HCT116 (cell line): ENCODE data around the gene MYO16. TPM values are rescaled to one million over a fixed set of nuclear protein-coding genes. Genes with fewer than 3 reads are reported as not detected.

Source experiments
- ATAC-seq: fragments of 200-7000 bp; cut with Tn5 transposase; 2 replicates; pipeline ENCODE4 v1.9.1; 2020; ENCODE audit warnings: mild to moderate bottlenecking, moderate library complexity
- BruUV-seq: library from RNA; stranded (reverse); fragments of 400-500 nt; replicated peaks from 2 replicates; lab custom pipeline; 2021; lab: Mats Ljungman, UMichigan
- CTCF ChIA-PET: fragments of 300-600 bp; sonication (Branson Sonifier 250); formaldehyde crosslinking; loops from one replicate; lab custom pipeline; 2021; ENCODE audit warnings: antibody characterized with exemption; lab: Charles Lee
- POLR2A ChIA-PET: fragments of 300-600, 350-600 bp; sonication (Branson Sonifier 250); formaldehyde crosslinking; loops from one replicate; lab custom pipeline; 2021; ENCODE audit warnings: antibody characterized with exemption; lab: Charles Lee
- RAD21 ChIA-PET, 2 experiments: fragments of 300-600 bp; sonication (Branson Sonifier 250); formaldehyde crosslinking; loops; one replicate each; lab custom pipeline; 2023; ENCODE audit warnings: low total read pairs in 2 of 2; ENCODE audit not compliant: uncharacterized antibody in 2 of 2, unreplicated experiment in 2 of 2, low non-redundant PET in 1 of 2; lab: Charles Lee
- DNase-seq: peaks from one replicate; pipeline ENCODE4 v3.0.0-alpha.2; 2010; ENCODE audit warnings: low read depth, low spot score
- H2AFZ ChIP-seq: fragments of 200-600 bp; shearing (Covaris generic), sonication (generic); 2 replicates; pipeline ENCODE4 v1.6.1; 2017; ENCODE audit warnings: low read depth, mixed run types, mixed read lengths, antibody characterized with exemption, low read length; ENCODE audit not compliant: poor library complexity, severe bottlenecking
- H3K27ac ChIP-seq: 2 replicates; pipeline ENCODE4 v1.5.1; 2012; ENCODE audit warnings: low read depth, low read length
- H3K27me3 ChIP-seq: fragments of 200-600 bp; sonication (generic); 2 replicates; pipeline ENCODE4 v1.6.1; 2016; ENCODE audit warnings: mixed run types, low read length, mixed read lengths; ENCODE audit not compliant: insufficient read depth
- H3K36me3 ChIP-seq, 2 experiments: fragments of 200-500 bp in 1 of 2; fragments of 200-600 bp in 1 of 2; sonication (Bioruptor generic) in 1 of 2; sonication (generic) in 1 of 2; 2 replicates each; pipeline versions ENCODE4 v1.5.1 to v1.6.1; 2014 to 2016; ENCODE audit warnings: low read length in 2 of 2, inconsistent platforms in 1 of 2, mixed read lengths in 1 of 2, mixed run types in 1 of 2; ENCODE audit not compliant: insufficient read depth in 2 of 2, control insufficient read depth in 1 of 2
- H3K4me1 ChIP-seq, 2 experiments: fragments of 200-600 bp in 1 of 2; sonication (generic) in 1 of 2; 2 replicates each; pipeline versions ENCODE4 v1.5.1 to v1.6.1; 2012 to 2017; ENCODE audit warnings: low read length in 2 of 2, inconsistent platforms in 1 of 2, mild to moderate bottlenecking in 1 of 2, mixed read lengths in 1 of 2, mixed run types in 1 of 2, moderate library complexity in 1 of 2; ENCODE audit not compliant: insufficient read depth in 2 of 2, control insufficient read depth in 1 of 2
- H3K4me2 ChIP-seq: fragments of 200-600 bp; sonication (generic); 2 replicates; pipeline ENCODE4 v1.6.1; 2017; ENCODE audit warnings: mixed run types, low read length, mixed read lengths
- H3K4me3 ChIP-seq, 2 experiments: fragments of 200-600 bp in 1 of 2; sonication (generic) in 1 of 2; replicated peaks in 1 of 2; 2 replicates each; pipeline ENCODE4 v1.5.1; 2011 to 2016; ENCODE audit warnings: low read length in 2 of 2, control low read depth in 1 of 2, low read depth in 1 of 2, mild to moderate bottlenecking in 1 of 2, mixed read lengths in 1 of 2, mixed run types in 1 of 2
- H3K79me2 ChIP-seq: fragments of 200-600 bp; sonication (generic); 2 replicates; pipeline ENCODE4 v1.6.1; 2017; ENCODE audit warnings: mild to moderate bottlenecking, mixed run types, low read length, moderate library complexity, mixed read lengths; ENCODE audit not compliant: insufficient read depth
- H3K9ac ChIP-seq: fragments of 200-600 bp; sonication (generic); 2 replicates; pipeline ENCODE4 v1.6.1; 2016; ENCODE audit warnings: low read length, mixed read lengths
- H3K9me2 ChIP-seq: fragments of 200-600 bp; sonication (generic), shearing (Covaris generic); 2 replicates; pipeline ENCODE4 v1.6.1; 2017; ENCODE audit warnings: mixed run types, mild to moderate bottlenecking, moderate library complexity; ENCODE audit not compliant: insufficient read depth
- H3K9me3 ChIP-seq, 2 experiments: fragments of 200-500 bp in 1 of 2; fragments of 200-600 bp in 1 of 2; sonication (Bioruptor generic) in 1 of 2; sonication (generic) in 1 of 2; 2 replicates each; pipeline ENCODE4 v1.6.1; 2014 to 2017; ENCODE audit warnings: low read length in 2 of 2, mixed read lengths in 2 of 2, inconsistent platforms in 1 of 2, low read depth in 1 of 2, mild to moderate bottlenecking in 1 of 2, mixed run types in 1 of 2, moderate library complexity in 1 of 2; ENCODE audit not compliant: control insufficient read depth in 1 of 2, insufficient read depth in 1 of 2
- H4K20me1 ChIP-seq: fragments of 200-600 bp; sonication (generic), shearing (Covaris generic); 2 replicates; pipeline ENCODE4 v1.6.1; 2017; ENCODE audit warnings: mixed run types, mild to moderate bottlenecking, moderate library complexity; ENCODE audit not compliant: insufficient read depth
- CBX3 ChIP-seq: IDR thresholded peaks from 2 replicates; pipeline ENCODE4 v1.6.1; 2012; ENCODE audit warnings: low read depth
- CEBPB ChIP-seq: IDR thresholded peaks from 2 replicates; pipeline ENCODE4 v1.6.1; 2012; ENCODE audit warnings: low read depth
- CTCF ChIP-seq, 3 experiments: fragments of 200-600 bp in 1 of 3; sonication (generic) in 1 of 3; IDR thresholded peaks in 2 of 3; conservative IDR thresholded peaks in 1 of 3; 2 replicates each; pipeline ENCODE4 v1.5.1; 2012 to 2017; ENCODE audit warnings: low read depth in 2 of 3, low read length in 2 of 3, antibody characterized with exemption in 1 of 3, borderline replicate concordance in 1 of 3, control low read depth in 1 of 3, mild to moderate bottlenecking in 1 of 3, mixed read lengths in 1 of 3, mixed run types in 1 of 3, moderate library complexity in 1 of 3; ENCODE audit not compliant: insufficient read depth in 1 of 3
- EGR1 ChIP-seq: IDR thresholded peaks from 2 replicates; pipeline ENCODE4 v1.6.1; 2012; ENCODE audit warnings: low read depth
- EZH2 ChIP-seq: fragments of 200-600 bp; sonication (generic); IDR thresholded peaks from 2 replicates; pipeline ENCODE4 v1.6.1; 2017; ENCODE audit warnings: antibody characterized with exemption, mixed run types
- EZH2phosphoT487 ChIP-seq: fragments of 200-600 bp; IDR thresholded peaks from 2 replicates; pipeline ENCODE4 v1.6.1; 2018; ENCODE audit warnings: antibody characterized with exemption, borderline replicate concordance
- FOSL1 ChIP-seq: IDR thresholded peaks from 2 replicates; pipeline ENCODE4 v1.6.1; 2012; ENCODE audit warnings: low read depth
- JUND ChIP-seq: IDR thresholded peaks from 2 replicates; pipeline ENCODE4 v1.6.1; 2012
- MAX ChIP-seq: IDR thresholded peaks from 2 replicates; pipeline ENCODE4 v1.6.1; 2012
- POLR2AphosphoS5 ChIP-seq: IDR thresholded peaks from 2 replicates; pipeline ENCODE4 v1.6.1; 2011; ENCODE audit warnings: mild to moderate bottlenecking, low read depth, low read length, moderate library complexity
- RAD21 ChIP-seq: IDR thresholded peaks from 2 replicates; pipeline ENCODE4 v1.6.1; 2012; ENCODE audit warnings: low read depth, mild to moderate bottlenecking
- SIN3A ChIP-seq: IDR thresholded peaks from 2 replicates; pipeline ENCODE4 v1.6.1; 2012; ENCODE audit warnings: low read depth
- YY1 ChIP-seq: IDR thresholded peaks from 2 replicates; pipeline ENCODE4 v1.6.1; 2011; ENCODE audit warnings: low read length, low read depth, moderate library complexity, mild to moderate bottlenecking; ENCODE audit not compliant: insufficient replicate concordance; ENCODE audit errors: extremely low read depth
- ZNF274 ChIP-seq: fragments of 200-500 bp; sonication (Bioruptor generic); IDR thresholded peaks from 2 replicates; pipeline ENCODE4 v1.6.1; 2014; ENCODE audit warnings: mild to moderate bottlenecking, low read depth, low read length, inconsistent platforms
- intact Hi-C: fragments of 100-400 bp; cut with micrococcal nuclease; formaldehyde crosslinking; loops from 2 replicates; pipeline ENCODE4 v1.10.0; 2022
- total RNA-seq: library from RNA; stranded (reverse); gene quantifications from one replicate; pipeline ENCODE4 v1.2.1, GENCODE V29; 2021; ENCODE audit not compliant: unreplicated experiment
- TF ChIP-seq, protein P1 (sequence below): IDR thresholded peaks from 2 replicates; pipeline ENCODE4 v1.6.1; 2012

Gene MYO16
- total RNA-seq, 1 experiment from 2014 or later, result 0.07 TPM

GRCh38 chr13:109128121-109128520 is 498.7 kb downstream of the MYO16 start (continued):
- TF ChIP-seq RAD21, result no peak

DNA sequence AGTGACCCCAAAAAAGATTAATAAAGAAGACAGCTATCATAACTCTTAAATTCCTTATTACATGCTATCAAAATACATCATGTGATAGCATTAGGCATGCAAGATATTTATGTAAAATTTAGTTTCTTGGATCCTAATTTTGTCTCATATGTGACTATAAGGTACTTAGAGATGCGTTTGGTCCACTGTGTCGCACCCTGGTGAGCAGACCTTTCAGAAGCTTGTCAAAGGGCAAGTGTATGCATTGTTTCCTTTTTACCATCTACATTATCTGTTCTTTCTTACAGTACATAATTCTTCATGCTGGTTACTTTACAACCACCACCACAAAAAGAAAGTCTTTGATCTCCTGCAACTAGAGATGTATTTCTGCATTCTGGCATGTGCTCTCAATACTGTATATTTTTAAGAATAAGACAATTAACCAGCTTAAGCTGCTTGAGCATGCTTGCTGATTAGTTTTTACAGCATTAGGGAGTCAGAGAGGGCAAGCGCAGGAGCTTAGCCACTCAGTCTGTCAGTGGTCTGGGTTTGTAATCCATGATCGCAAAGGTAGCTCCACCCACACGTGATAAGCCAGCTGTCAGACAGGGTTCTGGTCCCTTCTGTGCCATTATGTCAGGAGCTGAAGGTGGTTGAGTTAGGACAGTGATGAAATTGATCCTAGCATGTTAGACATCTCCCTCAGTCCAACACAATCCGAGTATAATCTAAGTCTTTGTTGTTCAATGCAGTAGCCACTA is 500.9 kb downstream of the MYO16 start:
- Histone ChIP-seq H3K79me2 (no peaks in the 10 kb centered on the region), H3K27ac (no peak overlapping the region), H4K20me1 (no peaks in the 10 kb centered on the region), H3K4me1 (no peaks in the 10 kb centered on the region), H3K9me3 (no peaks in the 10 kb centered on the region), H3K27me3 (no peaks in the 10 kb centered on the region), H3K4me2 (no peak overlapping the region), H3K9me2 (no peaks in the 10 kb centered on the region), H3K36me3 (no peaks in the 10 kb centered on the region), H3K4me3 (no peak overlapping the region)
- POLR2A ChIA-PET, result no interaction called here
- no TSS peak for BruUV-seq
- DNase-seq, result no peak
- no peak for TF ChIP-seq ZNF274
- TF ChIP-seq JUND, result no peak
- no peak for TF ChIP-seq FOSL1
- no peak for TF ChIP-seq EZH2phosphoT487
- no peak for TF ChIP-seq EGR1
- no peak for TF ChIP-seq SIN3A
- no peak for TF ChIP-seq CTCF (IDR thresholded peaks at IDR 0.05 in 2 of 3, conservative IDR thresholded peaks at IDR 0.05 in 1 of 3; ENCODE audit: borderline replicate concordance in 1 of 3, insufficient read depth in 1 of 3, low read depth in 2 of 3, low read length in 2 of 3)
- TF ChIP-seq CEBPB, result no peak
- TF ChIP-seq CBX3, result no peak
- TF ChIP-seq POLR2AphosphoS5, result no peak
- TF ChIP-seq YY1, result no peak
- TF ChIP-seq, protein P1, sequence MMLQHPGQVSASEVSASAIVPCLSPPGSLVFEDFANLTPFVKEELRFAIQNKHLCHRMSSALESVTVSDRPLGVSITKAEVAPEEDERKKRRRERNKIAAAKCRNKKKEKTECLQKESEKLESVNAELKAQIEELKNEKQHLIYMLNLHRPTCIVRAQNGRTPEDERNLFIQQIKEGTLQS, result no peak
- TF ChIP-seq MAX, result no peak
- no peak for TF ChIP-seq EZH2
- TF ChIP-seq, all 23 proteins: peak for 0
- intact Hi-C loops, result no loop called here
- ChIA-PET RAD21 (no interaction called here), CTCF (no interaction called here)
- Histone ChIP-seq H3K9ac (no peak overlapping the region), H2AFZ (no peak overlapping the region)
- no peak for ATAC-seq
